OCI-M2 (cell line): Measurements from ENCODE around the gene DPF1.
"Not testable (repeated sequence)": the region's sequence is repeated elsewhere in the genome, so short reads cannot be mapped to it uniquely, and the experiment has no call there.

Experiments used
- DNase-seq: peaks from one replicate; lab custom pipeline; 2025; ENCODE audit not compliant: unreplicated experiment; lab: John Stamatoyannopoulos, UW

DPF1 gene

GRCh38 chr19:38224014-38224862 lies at the start of gene DPF1:
TSS of gene DPF1 (minus strand) at chr19:38224222. CDS start at chr19:38224142, 80 bp downstream.
- DNase-seq, result peak; percentile 96

- DNase-seq, result no peak
Measured at GRCh38 chr19:38273499-38273898, 49.5 kb upstream of the DPF1 start.

GRCh38 chr19:38270587-38271167 lies 46.7 kb upstream of the DPF1 start:
- peak; percentile 95 for DNase-seq

DNA sequence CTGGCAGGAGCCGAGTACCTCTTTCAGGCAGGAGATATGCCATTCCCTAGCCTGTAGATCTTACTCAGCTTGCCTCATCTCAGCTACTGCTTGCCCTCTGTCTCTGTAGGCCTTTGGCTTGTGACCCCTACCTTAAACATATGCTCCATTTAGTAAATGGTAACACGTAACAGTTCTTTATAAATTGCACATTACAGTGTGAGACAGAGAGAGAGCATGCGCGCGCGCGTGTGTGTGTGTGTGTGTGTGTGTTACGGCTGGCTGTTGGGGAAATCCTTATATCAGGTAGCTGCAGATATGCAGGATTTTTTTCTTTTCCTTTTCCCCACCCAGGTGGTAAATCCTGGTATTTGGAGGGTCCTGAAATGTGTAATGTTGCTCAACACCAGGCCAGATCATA lies 44.5 kb upstream of the DPF1 start:
- DNase-seq, result no peak

DNA sequence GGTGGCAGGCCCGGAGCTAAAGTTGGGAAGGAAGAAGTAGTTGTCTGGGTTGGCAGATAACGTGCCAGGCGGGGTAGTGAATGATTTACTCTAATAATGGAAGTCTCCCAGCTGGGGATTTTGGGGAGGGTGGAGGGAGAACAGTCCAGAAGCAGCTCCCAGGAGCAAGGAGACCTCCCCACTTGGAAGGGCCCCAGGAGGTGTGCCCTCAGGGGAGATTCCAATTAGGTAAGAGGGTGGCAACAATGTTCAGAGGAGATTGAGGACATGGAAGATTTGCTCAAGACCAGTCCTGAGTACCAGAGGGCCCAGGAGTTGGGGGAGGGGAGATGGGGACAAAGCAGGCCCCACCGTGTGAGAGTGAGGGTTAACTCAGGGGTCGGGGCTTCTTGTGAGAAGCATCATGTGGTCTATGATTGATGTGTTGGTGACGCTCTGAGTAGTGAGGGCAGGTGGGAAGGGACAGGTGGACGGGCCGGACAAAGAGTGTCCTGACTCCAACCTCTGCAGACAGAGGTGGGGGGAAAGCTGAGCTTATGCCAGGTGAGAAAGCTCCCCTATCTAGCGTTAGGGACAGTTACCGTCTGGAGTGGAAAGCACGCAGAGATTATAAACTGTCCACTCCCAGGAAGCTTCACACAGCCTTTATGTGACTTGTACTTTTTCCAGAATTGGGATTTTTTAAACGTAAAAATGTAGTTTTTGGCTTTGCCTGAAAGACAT lies 43.9 kb upstream of the DPF1 start:
- DNase-seq, result no peak

GRCh38 chr19:38266981-38267597 lies 43.1 kb upstream of the DPF1 start:
- no peak for DNase-seq

GRCh38 chr19:38265921-38266429 lies 42.0 kb upstream of the DPF1 start:
- DNase-seq, result no peak

DNA sequence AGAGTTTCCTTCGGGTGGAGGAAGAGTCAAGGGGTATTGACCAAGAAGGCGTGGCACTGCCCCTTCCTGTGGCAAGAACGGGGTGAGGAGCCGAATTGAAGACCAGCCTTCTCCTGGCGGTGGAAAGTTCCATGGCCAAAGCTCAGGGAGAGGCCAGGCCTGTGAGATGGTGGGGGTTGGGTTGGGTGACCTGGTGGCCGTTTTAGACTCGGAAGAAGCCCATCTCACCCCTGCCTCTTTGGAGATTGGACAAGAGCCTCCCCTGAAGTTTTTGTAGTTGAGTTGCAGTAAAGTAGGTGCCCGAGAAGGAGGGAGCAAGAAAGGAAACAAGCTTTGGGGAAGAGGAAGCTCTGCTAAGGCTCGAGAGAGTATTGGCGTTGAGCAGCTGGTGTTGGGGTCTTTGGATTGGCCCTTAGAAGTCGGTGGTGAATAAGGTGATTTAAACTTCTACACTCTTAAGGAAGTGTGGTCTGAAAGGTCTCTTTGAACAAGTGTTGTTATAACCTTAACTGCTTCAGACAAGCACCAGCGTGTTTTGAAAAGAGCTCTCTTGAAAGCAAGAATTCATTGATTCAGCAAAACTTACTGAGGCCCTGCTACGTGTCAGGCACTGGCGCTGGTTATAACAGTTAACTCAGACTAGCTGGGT lies 41.3 kb upstream of the DPF1 start:
- no peak for DNase-seq

DNA sequence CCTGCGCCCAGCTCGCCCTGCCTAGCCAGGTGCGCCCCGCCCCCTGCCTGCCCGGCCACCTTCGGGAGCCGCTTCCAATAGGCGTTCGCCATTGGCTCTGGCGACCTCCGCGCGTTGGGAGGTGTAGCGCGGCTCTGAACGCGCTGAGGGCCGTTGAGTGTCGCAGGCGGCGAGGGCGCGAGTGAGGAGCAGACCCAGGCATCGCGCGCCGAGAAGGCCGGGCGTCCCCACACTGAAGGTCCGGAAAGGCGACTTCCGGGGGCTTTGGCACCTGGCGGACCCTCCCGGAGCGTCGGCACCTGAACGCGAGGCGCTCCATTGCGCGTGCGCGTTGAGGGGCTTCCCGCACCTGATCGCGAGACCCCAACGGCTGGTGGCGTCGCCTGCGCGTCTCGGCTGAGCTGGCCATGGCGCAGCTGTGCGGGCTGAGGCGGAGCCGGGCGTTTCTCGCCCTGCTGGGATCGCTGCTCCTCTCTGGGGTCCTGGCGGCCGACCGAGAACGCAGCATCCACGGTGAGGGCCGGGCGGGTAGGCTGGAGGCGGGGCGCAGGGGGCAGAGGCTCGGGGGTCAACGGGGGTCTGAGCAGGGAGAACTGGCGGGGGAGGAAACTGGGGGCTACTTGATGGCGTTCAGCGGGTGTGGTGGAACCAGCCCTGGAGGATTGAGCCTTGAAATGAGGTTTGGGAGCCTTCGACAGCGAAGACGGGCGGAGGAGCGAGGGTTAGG lies 40.6 kb upstream of the DPF1 start, which contains the start of gene SPINT2:
Gene SPINT2 (plus strand): TSS at position 88 of the 727 bp plus-strand sequence. CDS start 320 bp downstream, at position 408.
- no peak for DNase-seq

- no peak for DNase-seq
Measured at GRCh38 chr19:38263689-38264485, 39.9 kb upstream of the DPF1 start.

- DNase-seq, result no peak
Measured at GRCh38 chr19:38262585-38263268, 38.7 kb upstream of the DPF1 start.

DNA sequence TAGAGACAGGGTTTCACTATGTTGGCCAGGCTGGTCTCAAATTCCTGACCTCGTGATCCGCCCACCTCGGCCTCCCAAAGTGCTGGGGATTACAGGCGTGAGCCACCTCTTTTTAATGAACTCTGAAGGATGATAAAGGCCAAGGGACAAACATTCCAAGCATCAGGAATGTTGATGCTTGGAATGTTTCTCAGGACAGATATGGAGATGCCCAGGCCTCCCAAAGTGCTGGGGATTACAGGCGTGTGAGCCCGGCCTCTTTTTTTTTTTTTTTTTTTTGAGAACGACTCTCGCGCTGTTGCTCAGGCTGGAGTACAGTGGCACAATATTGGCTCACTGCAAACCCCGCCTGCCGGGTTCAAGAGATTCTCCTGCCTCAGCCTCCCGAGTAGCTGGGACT lies 37.9 kb upstream of the DPF1 start:
- DNase-seq, result not testable (repeated sequence)

DNA sequence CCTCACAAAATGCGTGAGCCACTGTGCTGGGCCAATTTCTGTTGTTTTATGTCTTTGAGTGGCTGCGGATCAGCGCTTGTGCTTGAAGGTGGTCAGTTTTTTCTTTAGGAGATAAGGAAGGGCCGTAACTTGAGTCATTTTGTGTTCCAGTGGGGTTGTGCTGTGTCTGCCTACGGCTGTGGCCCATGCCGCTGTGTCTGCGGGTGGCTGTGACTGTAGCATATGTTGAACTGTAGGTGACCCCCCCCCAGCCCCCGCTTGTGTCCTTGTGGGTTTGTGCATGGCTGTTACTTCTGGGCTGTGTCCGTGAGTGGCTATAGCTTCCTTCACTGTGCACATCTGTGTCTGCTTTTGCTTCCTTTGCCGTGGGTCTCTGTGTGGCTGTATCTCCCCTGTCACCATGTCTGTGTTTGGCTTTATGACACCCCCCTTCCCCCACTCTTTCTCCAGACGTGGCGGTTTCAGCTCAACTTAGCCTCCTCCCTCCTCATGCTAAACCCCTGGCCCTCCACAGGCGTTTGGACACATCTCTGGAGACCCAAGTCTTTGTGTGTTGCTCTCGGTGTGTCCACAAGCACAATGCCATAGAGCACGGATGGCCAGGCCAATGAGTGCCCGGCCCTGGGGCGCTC lies 31.5 kb upstream of the DPF1 start:
- no peak for DNase-seq

DNA sequence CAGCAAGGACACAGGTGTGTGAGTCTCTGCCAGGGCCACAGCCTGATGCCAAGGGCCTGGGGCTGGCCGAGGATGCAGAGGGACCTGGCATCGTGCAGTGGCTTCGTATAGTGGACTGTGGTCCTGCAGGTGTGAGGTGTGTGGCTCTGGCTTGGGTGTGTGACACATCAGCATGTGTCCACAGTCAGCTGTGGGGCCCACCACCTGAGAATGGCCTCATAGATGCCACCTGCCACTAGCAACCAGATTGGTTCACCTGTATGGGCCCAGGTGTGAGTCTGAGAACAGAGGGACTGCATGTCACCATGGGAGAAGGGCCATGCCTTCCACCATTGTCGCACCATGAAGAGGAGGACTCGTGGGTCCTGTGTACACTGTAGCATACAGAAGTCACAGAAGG lies 29.8 kb upstream of the DPF1 start:
- DNase-seq, result no peak

- DNase-seq, result no peak
Measured at GRCh38 chr19:38252941-38253691, 29.1 kb upstream of the DPF1 start.

DNA sequence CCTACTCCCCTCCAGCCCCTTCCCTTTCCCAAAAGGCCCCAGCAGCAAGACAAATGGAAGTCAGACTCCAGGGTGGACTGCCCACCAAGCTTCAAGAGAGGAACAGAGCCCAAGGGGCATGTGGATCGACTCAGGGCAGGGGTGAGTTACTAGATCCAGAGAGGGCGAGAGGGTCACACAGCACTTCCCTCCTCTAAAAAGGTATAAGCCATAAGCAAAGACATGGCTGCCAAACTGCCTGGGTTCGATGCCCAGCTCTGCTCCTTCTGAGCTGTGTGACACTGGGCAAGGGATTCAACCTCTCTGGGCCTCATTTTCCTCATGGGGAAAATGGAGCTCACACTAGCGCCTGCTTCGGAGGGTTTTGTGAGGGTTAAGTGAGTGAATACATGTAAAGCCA lies 28.4 kb upstream of the DPF1 start:
- DNase-seq, result no peak

DNA sequence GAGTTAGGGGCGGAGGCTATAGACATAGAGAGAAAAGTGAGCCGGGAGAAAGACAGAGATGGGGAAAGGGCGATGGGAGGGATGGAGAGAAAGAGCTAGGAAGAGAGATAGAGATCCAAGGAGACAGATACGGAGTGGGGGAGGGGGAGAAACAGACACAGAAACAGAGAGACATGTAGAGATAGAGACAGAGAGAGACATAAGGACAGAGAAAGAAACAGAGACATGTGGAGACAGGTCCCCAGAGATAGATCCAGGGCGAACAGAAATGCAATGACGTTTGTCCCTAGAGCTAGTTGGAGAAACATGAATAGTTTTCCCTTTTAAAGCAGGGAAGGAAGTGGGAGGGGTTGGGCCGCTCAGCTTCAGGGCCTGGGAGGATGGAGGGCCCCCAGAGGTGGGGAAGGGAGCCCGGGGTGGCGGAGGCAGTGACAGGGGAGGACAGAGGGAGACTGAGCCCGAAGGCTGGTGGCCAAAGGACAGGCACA lies 27.6 kb upstream of the DPF1 start:
- DNase-seq, result no peak
